GM21529 (cell line): ENCODE data around the gene LMO7.
A peak's percentile ranks its signal among the peaks of the same experiment; 100 is the strongest.

ENCODE experiments used
- ATAC-seq: cut with Tn5 transposase; IDR thresholded peaks from one replicate; pipeline ENCODE4 v1.9.1; 2021; ENCODE audit not compliant: unreplicated experiment

Gene LMO7

DNA sequence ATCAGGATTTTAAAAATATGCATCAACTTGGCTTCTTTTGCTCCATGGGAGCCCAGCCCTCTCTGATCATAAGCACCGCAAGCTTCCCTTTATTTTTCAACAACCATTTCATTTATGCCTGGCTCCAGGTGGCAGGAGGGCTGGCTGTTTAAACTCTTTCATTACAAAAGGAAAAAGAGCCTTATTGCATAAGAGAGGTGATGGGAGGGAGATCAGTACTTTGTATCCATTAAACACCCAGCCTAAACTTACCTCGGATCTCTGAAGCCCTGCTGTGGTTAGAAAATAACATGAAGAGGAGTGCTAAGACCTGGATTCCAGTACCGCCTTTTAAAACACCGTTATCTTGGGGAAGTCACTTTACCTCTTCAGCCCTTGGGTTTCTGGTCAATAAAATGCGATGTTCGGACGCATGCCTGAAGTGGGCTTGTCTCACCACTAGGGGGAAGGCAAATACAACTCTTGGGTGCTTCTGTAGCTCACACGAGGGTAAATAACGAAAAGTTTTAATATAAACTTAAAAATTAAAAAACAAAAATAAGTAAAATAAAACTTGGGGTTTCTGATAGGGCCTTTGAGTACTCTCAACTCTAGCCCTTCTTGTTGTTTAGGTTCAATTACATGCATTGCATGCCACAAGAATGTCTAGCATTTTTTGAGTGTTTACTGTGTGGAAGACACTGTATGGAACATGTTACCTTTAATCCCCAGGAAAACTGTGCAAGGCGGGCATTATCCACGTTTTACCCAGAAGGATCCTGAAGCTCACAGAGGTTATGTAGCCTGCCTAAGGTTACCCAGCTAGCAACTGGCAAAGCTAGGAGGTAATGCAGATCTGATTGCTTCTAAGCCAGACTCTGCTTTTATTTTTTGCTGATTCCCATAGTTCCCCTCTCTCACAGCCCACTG, 240.3 kb downstream of the LMO7 start:
- peak; percentile 95 for ATAC-seq

DNA sequence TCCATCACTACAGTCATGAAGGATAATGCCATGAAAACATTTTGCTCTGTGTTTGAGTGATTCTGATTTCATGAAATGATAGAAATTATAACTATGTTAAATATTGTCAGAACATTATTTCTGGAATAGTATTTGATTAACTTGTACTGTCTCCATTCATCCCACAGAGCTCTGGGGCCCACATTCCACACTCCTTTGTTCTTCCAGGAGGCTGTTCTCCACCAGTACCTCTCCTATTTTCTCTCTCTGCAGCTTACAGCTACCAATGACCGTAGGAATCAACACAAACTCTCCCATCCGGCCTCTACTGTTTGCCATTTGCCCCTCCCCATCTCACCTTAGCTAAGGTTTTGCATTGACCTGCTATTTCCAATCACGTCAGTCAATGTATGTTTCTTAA, 240.9 kb downstream of the LMO7 start:
- ATAC-seq: no peak

DNA sequence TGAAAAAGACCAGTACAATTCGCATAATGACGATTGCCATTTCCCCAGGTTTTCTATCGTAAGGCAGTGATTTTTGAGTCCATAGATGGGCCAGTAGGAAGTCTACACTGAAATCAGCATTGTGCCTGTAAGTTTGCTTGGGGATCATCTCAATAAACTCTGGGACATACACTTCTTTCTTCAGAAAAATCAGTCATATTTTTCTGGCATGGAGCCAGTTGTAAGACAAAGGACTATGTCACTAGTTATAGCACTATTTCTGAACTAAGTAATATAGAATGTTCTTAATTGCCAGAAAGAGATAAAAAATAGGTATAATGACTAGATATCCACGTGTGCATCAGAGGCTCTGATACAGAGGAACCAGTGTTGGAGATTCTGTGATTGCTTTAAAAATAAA, 243.5 kb downstream of the LMO7 start:
- no peak for ATAC-seq

DNA sequence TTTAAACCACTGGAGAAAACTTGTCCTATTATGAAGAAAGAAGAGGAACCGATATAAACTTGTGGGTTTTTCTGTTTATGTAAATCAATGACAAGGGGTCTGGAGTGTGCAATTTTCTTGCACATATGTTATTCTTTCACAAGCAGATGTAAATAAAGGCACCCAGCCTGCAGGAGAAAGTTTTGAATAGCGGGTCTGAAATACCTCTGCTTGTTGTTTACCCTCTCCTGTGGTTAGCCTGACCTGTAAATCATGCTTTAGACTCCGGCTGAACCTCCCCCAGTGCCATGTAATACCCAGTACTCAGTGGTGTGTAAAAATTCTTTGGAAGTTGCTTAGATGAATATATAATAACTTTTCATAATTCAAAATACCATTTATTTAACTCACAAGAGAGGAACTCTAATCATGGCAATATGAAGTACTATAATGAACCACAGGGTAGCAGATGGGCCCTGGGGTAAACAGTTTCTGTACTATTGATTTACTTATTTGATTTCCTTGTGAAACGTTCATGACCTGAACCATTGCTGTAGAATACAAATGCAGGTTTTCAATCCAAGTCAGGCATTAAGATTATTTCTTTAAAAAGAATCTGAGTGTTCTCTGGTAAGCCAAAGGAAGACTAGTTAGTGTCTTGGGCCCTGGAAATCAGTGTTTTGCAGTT, 245.1 kb downstream of the LMO7 start:
- no peak for ATAC-seq

DNA sequence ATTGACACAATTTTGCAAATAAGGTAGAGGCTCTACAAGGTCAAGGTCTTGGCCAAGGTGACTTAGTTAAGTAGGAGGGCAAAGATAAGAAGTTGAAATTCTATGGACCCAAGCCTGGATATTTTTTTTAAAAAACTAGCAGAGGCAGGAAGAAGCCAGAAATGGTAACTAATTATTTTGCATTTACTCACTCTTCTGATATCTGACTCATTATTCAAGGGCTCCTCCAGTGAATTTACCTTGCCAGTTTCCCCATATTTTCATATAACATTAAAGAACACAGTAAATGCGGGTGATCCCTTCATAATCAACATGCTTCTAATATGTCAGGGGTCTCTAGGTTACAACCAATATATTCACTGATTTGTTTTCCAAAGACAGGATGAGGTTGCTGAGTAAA, 246.1 kb downstream of the LMO7 start:
- ATAC-seq: no peak

DNA sequence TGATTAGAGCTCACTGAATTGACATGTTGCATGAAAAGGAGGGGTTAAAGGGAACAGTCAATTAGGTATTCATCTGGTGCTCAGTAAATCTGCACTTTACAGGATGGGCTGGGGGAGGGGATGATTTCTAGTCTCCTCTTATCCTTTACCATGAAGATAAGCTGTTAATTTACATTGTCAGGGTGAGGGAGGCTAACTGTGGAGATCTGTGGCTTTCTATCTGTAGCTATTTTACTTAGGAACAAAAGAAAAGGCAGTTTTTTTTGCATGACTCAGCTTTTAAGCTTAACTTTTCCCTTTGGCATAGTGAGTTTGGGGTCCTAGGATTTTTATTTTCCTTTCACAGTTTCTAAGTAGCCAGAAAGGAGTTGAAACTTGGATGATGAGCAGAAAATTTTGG, 253.3 kb downstream of the LMO7 start:
- ATAC-seq: no peak

DNA sequence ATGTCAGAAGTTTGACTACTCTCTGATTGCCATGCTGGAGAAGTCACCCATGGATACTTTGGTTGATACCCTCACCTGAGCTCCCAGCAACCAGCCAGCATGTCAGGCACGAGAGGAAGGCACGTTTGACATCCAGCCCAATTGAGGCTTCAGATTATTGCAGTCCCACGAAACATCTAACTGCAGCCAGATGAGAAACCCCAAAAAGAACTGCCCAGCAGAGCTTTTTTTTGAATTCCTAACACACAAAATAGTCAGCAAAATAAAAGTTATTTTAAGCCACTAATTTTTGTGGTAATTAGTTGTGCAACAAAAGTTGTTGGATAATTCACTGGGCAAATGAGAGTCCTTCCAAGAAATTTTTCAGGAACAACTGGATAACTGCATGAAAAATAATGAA, 259.0 kb downstream of the LMO7 start:
- ATAC-seq: no peak

DNA sequence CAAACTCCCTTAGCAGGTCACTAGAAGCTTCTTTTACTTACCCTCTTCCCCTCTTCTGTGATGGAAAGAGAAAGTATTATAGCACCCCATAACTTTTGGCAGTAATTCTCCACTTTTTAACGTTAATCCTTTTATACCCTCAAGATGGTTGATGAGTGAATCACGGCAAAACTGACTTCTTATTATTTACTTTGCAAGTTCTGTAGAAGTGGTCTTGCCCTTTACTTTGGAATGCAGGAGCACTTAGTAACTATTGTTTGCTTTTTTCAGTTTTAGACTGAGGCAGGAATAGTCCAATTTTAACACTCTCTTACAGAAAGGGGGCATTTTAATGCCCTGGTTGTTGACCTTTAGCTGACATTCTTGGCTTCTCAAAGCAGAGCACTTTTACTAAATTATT, 260.1 kb downstream of the LMO7 start:
- no peak for ATAC-seq

DNA sequence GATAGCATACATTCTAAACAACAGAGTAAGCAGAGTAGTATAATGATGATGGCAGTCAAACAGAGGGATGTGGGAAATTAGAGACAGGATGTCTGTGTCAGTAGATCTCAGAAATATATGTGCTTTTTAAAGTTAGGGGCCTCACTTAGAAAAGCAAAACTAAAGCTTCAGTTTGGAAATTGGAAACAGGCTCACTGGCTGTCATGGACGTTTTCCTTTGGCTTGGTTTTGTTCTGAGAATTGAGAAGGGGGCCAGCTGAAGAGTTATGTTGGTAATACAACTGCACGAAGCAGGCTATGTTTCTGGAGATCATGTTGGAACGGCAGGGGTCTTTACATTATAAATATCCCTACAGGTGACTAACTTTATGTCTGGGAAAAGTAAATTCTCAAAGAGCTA, 261.3 kb downstream of the LMO7 start:
- ATAC-seq: no peak

DNA sequence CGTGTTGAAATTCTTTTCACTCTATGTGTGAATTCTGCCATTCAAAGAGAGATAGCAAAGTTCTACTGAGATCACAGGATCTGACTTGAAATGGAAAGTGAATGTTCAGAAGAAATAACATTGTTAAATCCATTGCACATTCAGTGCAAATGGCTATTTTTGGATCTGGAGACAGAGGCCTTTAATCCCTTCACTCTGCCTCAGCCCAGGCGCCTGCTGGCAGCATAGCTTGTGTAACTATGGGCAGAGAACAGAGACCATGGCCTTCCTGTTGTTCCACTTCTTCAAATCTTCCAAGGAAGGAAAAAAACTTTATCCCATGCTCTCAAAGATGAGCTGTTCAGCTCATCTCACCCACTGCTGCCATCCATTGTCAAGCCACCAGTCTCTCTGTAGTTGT, 265.4 kb downstream of the LMO7 start:
- ATAC-seq: no peak

DNA sequence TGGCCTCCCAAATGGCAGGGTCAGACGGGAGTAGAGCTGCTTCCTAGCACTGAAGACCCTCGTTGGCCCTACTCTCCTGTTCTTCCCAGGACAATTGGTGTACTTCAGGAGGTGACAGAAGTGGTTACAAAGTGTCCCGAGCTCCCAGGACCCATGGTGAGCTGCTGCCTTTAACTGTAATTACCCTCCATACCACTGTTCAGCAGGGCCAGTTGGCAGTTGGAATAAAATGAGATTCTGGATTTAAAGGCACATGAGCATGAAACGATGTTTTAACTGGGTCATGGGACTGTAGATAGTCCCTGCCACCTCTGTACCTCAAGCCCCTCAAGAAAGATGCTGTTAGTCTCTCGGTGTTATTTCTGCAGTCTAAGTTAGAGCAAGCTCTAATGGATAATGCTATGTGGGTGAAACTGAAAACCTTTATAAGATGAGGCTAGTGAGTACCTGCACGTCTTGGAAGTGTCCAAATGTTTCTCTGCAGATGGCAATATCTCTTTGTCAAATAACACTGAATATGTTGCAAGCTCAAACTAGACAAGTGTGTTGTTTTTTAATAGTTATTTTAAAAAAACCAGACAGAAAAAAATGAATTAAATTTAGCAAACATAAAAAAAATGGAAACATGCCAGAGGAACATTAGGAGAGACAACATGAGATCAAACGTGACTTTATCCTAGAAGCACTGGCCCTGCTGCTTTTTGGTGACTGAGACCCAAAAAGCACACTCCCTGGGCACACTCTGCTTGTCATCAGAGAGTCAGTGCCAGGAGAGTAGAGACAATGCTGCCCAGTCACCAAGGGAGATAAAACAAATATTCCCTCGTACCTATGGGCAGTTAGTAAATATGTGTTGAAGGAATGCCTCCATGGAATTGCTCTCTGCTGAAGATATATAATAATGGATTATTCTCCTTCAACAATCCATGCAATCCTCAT, 266.3 kb downstream of the LMO7 start:
- no peak for ATAC-seq

DNA sequence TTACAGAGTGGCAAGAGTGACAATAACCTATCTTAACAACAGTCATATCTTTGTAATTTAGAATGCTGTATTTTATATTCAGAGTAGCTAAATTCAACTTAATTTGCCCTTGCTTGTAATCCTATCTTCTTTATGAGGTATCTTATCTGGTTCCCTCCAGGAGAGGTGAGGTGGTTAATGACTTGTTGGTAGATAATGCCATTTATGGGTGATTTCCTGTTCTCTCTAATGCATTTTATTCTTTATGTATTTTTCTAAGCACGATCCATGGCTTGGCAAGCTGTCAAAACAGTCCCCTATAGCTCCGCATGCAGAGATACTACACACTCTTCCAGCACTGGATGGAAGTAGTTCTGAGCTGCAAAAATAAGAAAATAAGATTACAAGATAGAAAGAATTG, 267.9 kb downstream of the LMO7 start:
- ATAC-seq: no peak

DNA sequence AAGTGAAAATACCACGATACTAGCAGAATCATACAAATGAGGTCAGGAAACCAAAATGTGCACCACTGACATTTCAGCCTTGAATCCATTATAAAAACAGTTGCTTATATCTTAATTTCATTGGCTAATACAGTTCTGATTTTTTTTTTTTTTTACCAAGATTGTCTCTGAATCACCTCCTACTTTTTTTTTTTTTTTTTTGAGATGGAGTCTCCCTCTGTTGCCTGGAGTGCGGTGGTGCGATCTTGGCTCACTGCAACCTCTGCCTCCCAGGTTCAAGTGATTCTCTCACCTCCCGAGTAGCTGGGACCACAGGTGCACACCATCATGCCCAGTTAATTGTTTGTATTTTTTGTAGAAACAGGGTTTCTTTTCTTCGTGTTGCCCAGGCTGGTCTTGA, 270.2 kb downstream of the LMO7 start:
- no peak for ATAC-seq

DNA sequence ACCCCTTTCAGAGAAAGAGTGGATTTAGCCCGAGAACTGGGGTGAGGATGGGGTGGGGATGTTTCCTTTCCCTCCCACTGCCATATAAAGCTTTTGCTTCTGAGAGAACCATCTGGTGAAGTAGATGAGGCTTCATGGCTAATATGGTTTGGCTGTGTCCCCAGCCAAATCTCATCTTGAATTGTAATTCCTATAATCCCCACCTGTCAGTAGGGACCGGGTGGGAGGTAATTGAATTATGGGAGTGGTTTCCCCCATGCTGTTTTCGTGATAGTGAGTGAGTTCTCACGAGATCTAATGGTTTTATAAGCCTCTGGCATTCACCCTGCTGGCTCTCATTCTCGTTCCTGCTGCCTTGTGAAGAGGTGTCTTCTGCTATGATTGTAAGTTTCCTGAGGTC, 270.9 kb downstream of the LMO7 start:
- ATAC-seq: no peak

DNA sequence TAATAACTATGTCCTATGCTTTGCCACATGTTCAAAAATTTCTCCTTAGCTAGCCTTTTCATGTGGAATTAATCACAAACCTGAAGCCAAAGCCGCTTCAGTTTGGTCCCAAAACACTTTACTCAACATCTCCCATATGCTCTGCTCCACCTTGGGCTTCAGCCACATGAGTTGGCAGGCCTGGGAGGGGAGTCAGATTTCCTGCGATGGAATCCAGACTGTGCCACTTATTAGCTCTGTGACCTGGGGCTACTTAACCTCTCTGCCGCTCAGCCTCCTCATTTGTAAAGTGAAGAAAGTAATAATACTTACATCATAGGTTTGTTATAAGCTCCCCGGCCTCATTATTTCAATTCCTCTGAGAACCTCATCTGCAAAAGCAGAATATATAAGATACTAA, 272.0 kb downstream of the LMO7 start:
- ATAC-seq: no peak
